CD4-positive, alpha-beta T cell treated with Interleukin-6 at 100 ng/mL for 8 hours (primary cell): Measurements from ENCODE around the gene VAC14.

Experiments used
- DNase-seq: peaks from one replicate; pipeline ENCODE4 v3.0.0-alpha.2; 2020; ENCODE audit warnings: mixed read lengths, low spot score

Gene VAC14

GRCh38 chr16:70725024-70725911 is 75.7 kb downstream of the VAC14 start:
- no peak for DNase-seq

GRCh38 chr16:70724146-70725023 is 76.6 kb downstream of the VAC14 start:
- DNase-seq = no peak

GRCh38 chr16:70723740-70724145 is 77.2 kb downstream of the VAC14 start:
- no peak for DNase-seq

- no peak for DNase-seq
Observed at GRCh38 chr16:70721202-70721963, 79.6 kb downstream of the VAC14 start.

- no peak for DNase-seq
Observed at GRCh38 chr16:70720425-70721201, 80.3 kb downstream of the VAC14 start.

- no peak for DNase-seq
Observed at GRCh38 chr16:70717065-70717464, 83.9 kb downstream of the VAC14 start.

GRCh38 chr16:70715860-70716357 is 85.0 kb downstream of the VAC14 start:
- no peak for DNase-seq

GRCh38 chr16:70715055-70715858 is 85.7 kb downstream of the VAC14 start:
- DNase-seq = no peak

- DNase-seq = no peak
Observed at GRCh38 chr16:70714581-70715054, 86.3 kb downstream of the VAC14 start.

- no peak for DNase-seq
Observed at GRCh38 chr16:70713824-70714223, 87.1 kb downstream of the VAC14 start.

GRCh38 chr16:70713342-70713741 is 87.6 kb downstream of the VAC14 start:
- no peak for DNase-seq

GRCh38 chr16:70712942-70713341 is 88.0 kb downstream of the VAC14 start:
- no peak for DNase-seq

- DNase-seq = no peak
Observed at GRCh38 chr16:70712359-70712758, 88.6 kb downstream of the VAC14 start.

GRCh38 chr16:70711211-70712031 is 89.5 kb downstream of the VAC14 start:
- no peak for DNase-seq

- DNase-seq = no peak
Observed at GRCh38 chr16:70710422-70711210, 90.3 kb downstream of the VAC14 start.

GRCh38 chr16:70709942-70710341 is 91.0 kb downstream of the VAC14 start:
- no peak for DNase-seq

GRCh38 chr16:70709457-70709856 is 91.5 kb downstream of the VAC14 start:
- DNase-seq = no peak
